Measurements from ENCODE around the gene SLC27A1. TPM values are rescaled to one million over a fixed set of nuclear protein-coding genes. Genes with fewer than 3 reads are reported as not detected.

SLC27A1 gene
- total and polyA plus RNA-seq, 2 experiments from 2014 or later: 3.5 to 11.6 TPM

DNA sequence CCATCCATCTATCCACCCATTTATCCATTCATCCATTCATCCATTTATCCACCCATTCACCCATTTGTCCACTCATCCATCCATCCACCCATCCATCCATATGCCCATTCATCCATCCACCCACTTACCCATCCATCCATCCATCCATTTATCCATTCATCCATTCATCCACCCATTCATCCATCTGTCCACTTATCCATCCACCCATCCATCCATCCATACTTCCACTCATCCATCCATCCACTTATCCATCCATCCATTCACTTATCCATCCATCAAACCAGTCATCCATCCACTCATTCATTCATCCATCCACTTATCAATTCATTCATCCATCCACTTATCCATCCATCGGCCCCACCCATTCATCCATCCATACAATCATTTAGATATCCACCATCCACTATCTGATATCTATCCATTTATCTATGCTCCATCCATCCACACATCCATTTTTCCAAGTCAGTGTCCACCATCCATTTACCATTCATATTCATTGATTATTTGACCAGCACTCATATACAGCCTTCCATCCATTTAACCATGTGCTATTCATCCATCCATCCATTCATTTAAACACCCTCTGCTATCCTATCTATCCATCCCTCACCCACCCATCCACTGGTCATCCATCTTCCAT, 24.7 kb upstream of the SLC27A1 start (continued):
- TF ChIP-seq, protein P1, sequence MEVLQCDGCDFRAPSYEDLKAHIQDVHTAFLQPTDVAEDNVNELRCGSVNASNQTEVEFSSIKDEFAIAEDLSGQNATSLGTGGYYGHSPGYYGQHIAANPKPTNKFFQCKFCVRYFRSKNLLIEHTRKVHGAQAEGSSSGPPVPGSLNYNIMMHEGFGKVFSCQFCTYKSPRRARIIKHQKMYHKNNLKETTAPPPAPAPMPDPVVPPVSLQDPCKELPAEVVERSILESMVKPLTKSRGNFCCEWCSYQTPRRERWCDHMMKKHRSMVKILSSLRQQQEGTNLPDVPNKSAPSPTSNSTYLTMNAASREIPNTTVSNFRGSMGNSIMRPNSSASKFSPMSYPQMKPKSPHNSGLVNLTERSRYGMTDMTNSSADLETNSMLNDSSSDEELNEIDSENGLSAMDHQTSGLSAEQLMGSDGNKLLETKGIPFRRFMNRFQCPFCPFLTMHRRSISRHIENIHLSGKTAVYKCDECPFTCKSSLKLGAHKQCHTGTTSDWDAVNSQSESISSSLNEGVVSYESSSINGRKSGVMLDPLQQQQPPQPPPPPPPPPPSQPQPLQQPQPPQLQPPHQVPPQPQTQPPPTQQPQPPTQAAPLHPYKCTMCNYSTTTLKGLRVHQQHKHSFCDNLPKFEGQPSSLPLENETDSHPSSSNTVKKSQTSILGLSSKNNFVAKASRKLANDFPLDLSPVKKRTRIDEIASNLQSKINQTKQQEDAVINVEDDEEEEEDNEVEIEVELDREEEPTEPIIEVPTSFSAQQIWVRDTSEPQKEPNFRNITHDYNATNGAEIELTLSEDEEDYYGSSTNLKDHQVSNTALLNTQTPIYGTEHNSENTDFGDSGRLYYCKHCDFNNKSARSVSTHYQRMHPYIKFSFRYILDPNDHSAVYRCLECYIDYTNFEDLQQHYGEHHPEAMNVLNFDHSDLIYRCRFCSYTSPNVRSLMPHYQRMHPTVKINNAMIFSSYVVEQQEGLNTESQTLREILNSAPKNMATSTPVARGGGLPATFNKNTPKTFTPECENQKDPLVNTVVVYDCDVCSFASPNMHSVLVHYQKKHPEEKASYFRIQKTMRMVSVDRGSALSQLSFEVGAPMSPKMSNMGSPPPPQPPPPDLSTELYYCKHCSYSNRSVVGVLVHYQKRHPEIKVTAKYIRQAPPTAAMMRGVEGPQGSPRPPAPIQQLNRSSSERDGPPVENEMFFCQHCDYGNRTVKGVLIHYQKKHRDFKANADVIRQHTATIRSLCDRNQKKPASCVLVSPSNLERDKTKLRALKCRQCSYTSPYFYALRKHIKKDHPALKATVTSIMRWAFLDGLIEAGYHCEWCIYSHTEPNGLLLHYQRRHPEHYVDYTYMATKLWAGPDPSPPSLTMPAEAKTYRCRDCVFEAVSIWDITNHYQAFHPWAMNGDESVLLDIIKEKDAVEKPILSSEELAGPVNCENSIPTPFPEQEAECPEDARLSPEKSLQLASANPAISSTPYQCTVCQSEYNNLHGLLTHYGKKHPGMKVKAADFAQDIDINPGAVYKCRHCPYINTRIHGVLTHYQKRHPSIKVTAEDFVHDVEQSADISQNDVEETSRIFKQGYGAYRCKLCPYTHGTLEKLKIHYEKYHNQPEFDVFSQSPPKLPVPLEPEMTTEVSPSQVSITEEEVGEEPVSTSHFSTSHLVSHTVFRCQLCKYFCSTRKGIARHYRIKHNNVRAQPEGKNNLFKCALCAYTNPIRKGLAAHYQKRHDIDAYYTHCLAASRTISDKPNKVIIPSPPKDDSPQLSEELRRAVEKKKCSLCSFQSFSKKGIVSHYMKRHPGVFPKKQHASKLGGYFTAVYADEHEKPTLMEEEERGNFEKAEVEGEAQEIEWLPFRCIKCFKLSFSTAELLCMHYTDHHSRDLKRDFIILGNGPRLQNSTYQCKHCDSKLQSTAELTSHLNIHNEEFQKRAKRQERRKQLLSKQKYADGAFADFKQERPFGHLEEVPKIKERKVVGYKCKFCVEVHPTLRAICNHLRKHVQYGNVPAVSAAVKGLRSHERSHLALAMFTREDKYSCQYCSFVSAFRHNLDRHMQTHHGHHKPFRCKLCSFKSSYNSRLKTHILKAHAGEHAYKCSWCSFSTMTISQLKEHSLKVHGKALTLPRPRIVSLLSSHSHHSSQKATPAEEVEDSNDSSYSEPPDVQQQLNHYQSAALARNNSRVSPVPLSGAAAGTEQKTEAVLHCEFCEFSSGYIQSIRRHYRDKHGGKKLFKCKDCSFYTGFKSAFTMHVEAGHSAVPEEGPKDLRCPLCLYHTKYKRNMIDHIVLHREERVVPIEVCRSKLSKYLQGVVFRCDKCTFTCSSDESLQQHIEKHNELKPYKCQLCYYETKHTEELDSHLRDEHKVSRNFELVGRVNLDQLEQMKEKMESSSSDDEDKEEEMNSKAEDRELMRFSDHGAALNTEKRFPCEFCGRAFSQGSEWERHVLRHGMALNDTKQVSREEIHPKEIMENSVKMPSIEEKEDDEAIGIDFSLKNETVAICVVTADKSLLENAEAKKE (CRISPR knock-in tag; IDR thresholded peaks at IDR 0.05): no peak
- TF ChIP-seq CREB1 (CRISPR knock-in tag; IDR thresholded peaks at IDR 0.05; ENCODE audit: low read depth) (no peak), EZH2phosphoT487 (IDR thresholded peaks at IDR 0.05; ENCODE audit: unreplicated experiment) (no peak), EZH2 (IDR thresholded peaks at IDR 0.05; ENCODE audit: low read depth, unreplicated experiment) (no peak)

DNA sequence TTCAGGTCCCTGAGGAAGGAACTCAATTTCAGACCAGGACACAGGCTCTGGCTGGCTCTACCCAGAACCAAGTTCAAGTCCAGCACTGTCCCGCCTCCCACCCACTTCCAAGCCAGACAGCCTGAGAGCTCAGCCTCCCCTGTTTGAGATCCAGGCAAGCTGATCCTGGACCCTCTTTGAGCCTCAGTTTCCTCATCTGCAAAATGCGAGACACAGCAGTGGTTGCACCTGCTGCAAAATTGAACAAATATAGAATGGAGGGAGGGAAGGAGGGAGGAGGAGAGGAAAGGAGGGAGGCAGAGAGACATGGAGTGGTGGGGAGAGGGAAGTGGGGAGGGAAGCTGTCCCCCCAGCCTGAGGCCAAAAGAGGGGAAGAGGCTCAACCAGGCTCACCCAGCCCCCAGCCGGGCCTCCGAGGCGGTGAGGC, 22.6 kb upstream of the SLC27A1 start:
- H3K9me3 Mint-ChIP-seq: no peaks in the 10 kb centered on the region
- peak overlapping the region; percentile 73 for H3K4me3 ChIP-seq

More for the DNA sequence above, 22.6 kb upstream of the SLC27A1 start:
- H3K27ac Mint-ChIP-seq: no peak overlapping the region
- DNase-seq (ENCODE audit: low spot score) (no peak), ATAC-seq (no peak; the same call in 2 of the 3 replicates)
- H3F3A ChIP-seq (replicated peaks; ENCODE audit: low read depth): no peaks in the 10 kb centered on the region
- peaks cover 5% of the 10 kb centered on the region; the same call in 2 of the 3 replicates for H3K4me1 Mint-ChIP-seq
- peak overlapping the region; percentile 86 for H3K4me2 ChIP-seq
- no peaks in the 10 kb centered on the region for H3K4me1 ChIP-seq (ENCODE audit: insufficient read depth)
- H2AFZ ChIP-seq: peak overlapping the region; percentile 88
- peaks cover 17% of the 10 kb centered on the region for H3K27me3 Mint-ChIP-seq (ENCODE audit: insufficient read depth, low read depth, poor library complexity)
- no peak overlapping the region for H3K27ac ChIP-seq (ENCODE audit: low read depth)
- no peaks in the 10 kb centered on the region for H3K79me2 ChIP-seq (replicated peaks; ENCODE audit: insufficient read depth)
- no peaks in the 10 kb centered on the region for H3K9me2 ChIP-seq (ENCODE audit: insufficient read depth)
- TF ChIP-seq JUNB (IDR thresholded peaks at IDR 0.05; ENCODE audit: unreplicated experiment) (no peak), CREB1 (CRISPR knock-in tag; IDR thresholded peaks at IDR 0.05; ENCODE audit: low read depth) (no peak), EZH2 (IDR thresholded peaks at IDR 0.05; ENCODE audit: low read depth, unreplicated experiment) (no peak), STAT1 (IDR thresholded peaks at IDR 0.05; ENCODE audit: unreplicated experiment) (no peak), EZH2phosphoT487 (IDR thresholded peaks at IDR 0.05; ENCODE audit: unreplicated experiment) (no peak), NANOG (IDR thresholded peaks at IDR 0.05; ENCODE audit: borderline replicate concordance) (no peak)
- TF ChIP-seq, protein P2, sequence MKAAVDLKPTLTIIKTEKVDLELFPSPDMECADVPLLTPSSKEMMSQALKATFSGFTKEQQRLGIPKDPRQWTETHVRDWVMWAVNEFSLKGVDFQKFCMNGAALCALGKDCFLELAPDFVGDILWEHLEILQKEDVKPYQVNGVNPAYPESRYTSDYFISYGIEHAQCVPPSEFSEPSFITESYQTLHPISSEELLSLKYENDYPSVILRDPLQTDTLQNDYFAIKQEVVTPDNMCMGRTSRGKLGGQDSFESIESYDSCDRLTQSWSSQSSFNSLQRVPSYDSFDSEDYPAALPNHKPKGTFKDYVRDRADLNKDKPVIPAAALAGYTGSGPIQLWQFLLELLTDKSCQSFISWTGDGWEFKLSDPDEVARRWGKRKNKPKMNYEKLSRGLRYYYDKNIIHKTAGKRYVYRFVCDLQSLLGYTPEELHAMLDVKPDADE (IDR thresholded peaks at IDR 0.05): no peak
- TF ChIP-seq, protein P3, sequence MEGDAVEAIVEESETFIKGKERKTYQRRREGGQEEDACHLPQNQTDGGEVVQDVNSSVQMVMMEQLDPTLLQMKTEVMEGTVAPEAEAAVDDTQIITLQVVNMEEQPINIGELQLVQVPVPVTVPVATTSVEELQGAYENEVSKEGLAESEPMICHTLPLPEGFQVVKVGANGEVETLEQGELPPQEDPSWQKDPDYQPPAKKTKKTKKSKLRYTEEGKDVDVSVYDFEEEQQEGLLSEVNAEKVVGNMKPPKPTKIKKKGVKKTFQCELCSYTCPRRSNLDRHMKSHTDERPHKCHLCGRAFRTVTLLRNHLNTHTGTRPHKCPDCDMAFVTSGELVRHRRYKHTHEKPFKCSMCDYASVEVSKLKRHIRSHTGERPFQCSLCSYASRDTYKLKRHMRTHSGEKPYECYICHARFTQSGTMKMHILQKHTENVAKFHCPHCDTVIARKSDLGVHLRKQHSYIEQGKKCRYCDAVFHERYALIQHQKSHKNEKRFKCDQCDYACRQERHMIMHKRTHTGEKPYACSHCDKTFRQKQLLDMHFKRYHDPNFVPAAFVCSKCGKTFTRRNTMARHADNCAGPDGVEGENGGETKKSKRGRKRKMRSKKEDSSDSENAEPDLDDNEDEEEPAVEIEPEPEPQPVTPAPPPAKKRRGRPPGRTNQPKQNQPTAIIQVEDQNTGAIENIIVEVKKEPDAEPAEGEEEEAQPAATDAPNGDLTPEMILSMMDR (conservative IDR thresholded peaks at IDR 0.05; ENCODE audit: low read depth in 2 of 2): no peak
- TF ChIP-seq, protein P4, sequence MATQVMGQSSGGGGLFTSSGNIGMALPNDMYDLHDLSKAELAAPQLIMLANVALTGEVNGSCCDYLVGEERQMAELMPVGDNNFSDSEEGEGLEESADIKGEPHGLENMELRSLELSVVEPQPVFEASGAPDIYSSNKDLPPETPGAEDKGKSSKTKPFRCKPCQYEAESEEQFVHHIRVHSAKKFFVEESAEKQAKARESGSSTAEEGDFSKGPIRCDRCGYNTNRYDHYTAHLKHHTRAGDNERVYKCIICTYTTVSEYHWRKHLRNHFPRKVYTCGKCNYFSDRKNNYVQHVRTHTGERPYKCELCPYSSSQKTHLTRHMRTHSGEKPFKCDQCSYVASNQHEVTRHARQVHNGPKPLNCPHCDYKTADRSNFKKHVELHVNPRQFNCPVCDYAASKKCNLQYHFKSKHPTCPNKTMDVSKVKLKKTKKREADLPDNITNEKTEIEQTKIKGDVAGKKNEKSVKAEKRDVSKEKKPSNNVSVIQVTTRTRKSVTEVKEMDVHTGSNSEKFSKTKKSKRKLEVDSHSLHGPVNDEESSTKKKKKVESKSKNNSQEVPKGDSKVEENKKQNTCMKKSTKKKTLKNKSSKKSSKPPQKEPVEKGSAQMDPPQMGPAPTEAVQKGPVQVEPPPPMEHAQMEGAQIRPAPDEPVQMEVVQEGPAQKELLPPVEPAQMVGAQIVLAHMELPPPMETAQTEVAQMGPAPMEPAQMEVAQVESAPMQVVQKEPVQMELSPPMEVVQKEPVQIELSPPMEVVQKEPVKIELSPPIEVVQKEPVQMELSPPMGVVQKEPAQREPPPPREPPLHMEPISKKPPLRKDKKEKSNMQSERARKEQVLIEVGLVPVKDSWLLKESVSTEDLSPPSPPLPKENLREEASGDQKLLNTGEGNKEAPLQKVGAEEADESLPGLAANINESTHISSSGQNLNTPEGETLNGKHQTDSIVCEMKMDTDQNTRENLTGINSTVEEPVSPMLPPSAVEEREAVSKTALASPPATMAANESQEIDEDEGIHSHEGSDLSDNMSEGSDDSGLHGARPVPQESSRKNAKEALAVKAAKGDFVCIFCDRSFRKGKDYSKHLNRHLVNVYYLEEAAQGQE (IDR thresholded peaks at IDR 0.05; ENCODE audit: unreplicated experiment): no peak
- H3K4me3 Mint-ChIP-seq: peak overlapping the region; percentile 66
- H3K36me3 ChIP-seq (ENCODE audit: insufficient read depth): no peaks in the 10 kb centered on the region
- no peaks in the 10 kb centered on the region for H4K20me1 ChIP-seq (replicated peaks; ENCODE audit: insufficient read depth)
- H3K27me3 ChIP-seq (ENCODE audit: insufficient read depth): peaks cover 28% of the 10 kb centered on the region
- no peaks in the 10 kb centered on the region for H3K36me3 Mint-ChIP-seq (ENCODE audit: low read depth)
